IPS-NIHi7 (cell line): ENCODE data around the gene WDR62.

Experiments
- DNase-seq: peaks from one replicate; pipeline ENCODE4 v3.0.0; 2012; ENCODE audit warnings: mixed read lengths; ENCODE audit errors: extremely low spot score

The WDR62 gene

GRCh38 chr19:36054733-36055686 lies at the start of gene WDR62:
TSS of gene WDR62 (plus strand) at chr19:36054897. CDS start at chr19:36054972, 75 bp downstream.
- peak; percentile 99 for DNase-seq

GRCh38 chr19:36006955-36007354 lies 47.7 kb upstream of the WDR62 start:
- no peak for DNase-seq

DNA sequence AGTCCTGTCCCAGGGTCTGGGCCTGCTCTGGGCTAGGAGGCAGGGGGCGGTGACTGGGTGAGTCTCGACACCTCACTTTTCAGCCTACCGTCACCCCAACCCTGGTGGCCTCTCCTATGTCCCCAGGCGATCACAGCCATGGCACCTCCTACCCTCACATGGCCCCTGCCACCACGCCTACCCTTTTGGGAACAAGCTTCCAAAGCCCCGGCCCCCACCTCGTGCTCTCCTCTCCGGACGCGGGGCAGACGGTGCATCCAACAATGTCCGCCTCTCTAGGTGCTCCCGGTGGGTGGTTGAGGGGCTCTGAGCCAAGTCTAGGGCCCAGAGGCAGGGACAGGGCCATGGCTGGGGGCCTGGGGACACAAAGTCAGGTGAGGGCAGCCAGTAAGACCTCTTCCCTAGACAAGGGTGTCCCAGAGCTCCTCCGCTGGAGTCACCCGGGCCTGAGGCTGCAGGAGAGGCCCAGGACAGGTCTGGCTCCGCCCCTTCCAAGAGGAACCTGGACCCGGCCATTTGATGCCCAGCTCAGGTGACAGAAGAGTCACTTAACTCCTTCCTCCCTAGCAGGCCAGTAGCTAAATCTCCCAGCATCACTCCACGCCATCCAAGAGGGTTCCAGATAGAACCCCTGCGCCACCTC lies 46.2 kb upstream of the WDR62 start, which contains the start of gene SYNE4:
Gene SYNE4 (minus strand): TSS at position 478 of the 643 bp plus-strand sequence. CDS start 132 bp downstream, at position 346.
- DNase-seq: peak; percentile 89

GRCh38 chr19:36009220-36009619 lies 45.5 kb upstream of the WDR62 start:
- peak; percentile 70 for DNase-seq

DNA sequence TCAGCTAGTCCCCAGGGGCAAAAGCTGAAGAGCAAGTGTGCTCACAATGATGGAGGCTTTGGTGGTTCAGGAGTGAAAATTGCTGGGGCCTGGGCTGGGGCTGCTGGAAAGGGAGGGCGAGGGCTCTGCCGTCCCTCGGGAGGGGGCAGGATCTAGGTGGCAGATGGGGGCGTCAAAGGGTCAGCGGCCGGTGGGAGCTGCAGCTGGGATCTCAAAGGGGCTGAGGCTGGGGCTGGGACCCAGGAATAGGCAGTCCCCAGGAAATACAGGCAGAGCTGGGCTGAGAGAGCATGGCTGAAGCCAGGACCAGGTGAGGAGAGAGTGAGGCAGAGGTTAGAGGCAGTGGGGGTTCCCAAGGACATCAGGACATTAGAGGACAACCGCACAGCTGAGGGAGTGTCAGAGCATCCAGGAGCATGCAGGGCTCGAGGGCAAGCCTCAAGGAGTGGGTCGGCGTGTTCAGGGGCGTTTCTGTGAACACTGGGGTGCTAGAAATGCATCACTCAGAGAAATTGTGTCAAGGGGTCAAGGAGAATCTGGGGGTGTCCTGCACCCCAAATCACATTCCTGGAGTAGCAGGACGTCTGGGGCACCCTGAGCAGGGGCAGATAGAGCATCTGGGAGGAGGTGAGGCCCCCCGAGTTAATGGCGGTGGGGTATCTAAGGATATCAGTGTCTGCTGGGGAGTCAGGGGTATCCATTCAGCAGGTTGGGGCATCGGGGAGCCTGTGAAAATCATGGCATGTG lies 44.9 kb upstream of the WDR62 start:
- no peak for DNase-seq

- no peak for DNase-seq
Observed at GRCh38 chr19:36010402-36010801, 44.3 kb upstream of the WDR62 start.

DNA sequence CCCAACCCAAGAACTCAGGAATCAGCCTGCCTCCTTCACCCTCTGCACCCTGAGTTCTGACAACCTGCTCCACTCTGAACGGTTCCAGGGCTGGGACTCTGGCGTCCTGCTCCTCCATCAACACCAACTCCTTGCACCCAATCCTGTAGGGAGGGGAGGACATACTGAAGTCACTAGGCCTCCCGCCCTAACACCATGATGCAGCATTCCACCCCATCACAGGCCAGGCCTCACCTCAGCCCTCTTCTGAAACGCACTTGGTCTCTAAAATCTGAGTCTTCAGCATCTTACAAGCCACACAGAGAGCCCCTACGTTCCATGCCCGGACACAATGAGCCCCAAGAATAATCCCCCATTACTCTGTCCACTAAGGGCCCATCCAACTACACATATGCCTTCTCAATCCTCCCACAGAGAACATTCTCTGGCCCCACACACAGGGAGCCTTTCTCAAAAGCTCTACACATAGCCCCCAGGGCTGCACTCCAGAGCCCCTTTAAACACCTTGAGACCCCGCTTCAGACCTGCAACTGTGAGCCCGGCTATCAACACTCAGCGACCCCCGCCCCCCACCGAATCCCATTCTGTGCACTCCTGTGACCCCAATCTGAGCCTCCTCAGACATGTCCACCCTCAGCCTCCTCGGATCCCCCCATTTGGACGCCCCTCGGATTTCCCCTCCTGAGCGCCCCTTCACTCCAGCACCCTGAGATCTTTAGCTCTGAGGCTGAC lies 41.3 kb upstream of the WDR62 start:
- DNase-seq: no peak

- DNase-seq: peak; percentile 100
Observed at GRCh38 chr19:36014012-36014924, 40.4 kb upstream of the WDR62 start, which contains the start of gene ALKBH6. TSS of gene ALKBH6 (minus strand) at chr19:36014213. CDS start at chr19:36013397, 816 bp downstream.

DNA sequence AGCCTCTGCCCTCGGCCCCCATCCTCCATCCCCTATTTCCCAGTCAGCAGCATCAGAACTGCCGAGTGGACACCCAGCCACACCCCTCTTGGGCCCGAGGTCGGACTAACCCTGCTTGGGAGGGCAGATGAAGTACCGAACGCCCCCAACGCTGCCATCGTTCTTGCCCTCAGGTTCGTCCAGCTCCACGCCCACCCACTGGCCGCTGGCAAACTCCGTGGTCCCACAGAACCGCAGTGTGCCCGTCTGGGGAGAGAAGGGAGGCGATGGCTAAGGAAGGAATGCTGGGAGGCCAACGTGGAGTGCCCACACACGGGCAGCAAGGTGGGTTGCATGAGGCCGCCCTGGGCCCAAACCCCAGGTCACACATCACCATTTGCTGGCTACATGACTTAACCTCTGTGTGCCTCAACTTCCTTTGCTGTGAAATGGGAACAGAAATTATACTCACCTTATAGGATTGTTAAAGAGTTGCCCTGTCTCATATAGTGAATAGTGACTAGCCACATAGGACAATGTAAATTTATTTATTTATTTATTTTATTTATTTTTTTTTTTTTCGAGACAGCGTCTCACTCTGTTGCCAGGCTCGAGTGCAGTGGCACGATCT lies 35.5 kb upstream of the WDR62 start:
- no peak for DNase-seq

DNA sequence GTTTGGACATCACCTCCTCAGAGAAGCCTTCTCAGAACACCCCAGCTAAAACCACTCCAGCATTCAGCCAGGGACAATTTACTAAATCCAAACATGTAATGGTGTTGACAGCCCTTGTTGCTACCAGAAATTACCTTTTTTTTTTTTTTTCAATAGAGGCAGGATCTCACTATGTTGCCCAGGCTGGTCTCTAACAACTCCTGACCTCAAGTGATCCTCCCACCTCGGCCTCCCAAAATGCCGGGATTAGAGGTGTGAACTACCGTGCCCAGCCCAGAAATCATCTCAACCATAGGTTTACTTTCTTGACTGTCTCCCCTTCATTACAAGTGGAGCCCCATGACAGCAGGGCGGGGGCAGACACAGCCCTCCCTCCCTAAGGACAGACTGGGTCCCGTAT lies 31.3 kb upstream of the WDR62 start:
- no peak for DNase-seq

GRCh38 chr19:36025541-36025940 lies 29.2 kb upstream of the WDR62 start:
- no peak for DNase-seq

GRCh38 chr19:36026091-36026876 lies 28.4 kb upstream of the WDR62 start:
- no peak for DNase-seq

GRCh38 chr19:36027696-36028095 lies 27.0 kb upstream of the WDR62 start:
- no peak for DNase-seq

DNA sequence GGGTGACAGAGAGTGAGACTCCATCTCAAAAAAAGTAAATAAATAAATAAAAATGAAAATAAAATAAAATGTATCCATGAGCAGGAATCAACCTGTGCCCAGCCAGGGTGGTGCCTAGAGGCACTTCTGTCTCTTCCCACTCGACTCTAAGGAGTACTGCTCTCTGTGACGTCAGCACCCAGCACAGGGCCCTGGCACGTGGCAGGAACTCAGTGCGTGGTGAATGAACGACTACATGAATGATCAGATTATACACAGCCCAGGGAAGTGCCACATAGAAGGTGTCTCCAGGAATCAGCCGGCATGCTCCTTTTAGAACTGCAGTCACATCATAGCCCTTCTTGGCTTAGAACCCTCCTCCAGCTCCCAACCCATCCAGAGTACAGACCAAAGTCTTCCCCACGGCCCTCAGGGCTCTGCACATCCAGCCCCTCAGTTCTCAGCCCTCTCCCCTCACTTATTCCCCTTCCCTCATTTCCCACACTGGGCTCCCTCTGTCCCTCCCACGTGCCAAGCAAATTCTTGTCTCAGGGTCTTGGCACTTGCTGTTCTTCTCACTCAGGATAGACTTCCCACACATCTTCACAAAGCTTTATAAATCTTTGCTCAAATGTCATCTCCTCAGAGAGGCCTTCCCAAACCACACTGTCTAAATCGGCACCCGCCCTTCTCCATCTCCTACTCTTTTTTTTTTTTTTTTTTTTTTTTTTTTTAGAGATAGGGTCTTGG lies 26.2 kb upstream of the WDR62 start:
- no peak for DNase-seq

DNA sequence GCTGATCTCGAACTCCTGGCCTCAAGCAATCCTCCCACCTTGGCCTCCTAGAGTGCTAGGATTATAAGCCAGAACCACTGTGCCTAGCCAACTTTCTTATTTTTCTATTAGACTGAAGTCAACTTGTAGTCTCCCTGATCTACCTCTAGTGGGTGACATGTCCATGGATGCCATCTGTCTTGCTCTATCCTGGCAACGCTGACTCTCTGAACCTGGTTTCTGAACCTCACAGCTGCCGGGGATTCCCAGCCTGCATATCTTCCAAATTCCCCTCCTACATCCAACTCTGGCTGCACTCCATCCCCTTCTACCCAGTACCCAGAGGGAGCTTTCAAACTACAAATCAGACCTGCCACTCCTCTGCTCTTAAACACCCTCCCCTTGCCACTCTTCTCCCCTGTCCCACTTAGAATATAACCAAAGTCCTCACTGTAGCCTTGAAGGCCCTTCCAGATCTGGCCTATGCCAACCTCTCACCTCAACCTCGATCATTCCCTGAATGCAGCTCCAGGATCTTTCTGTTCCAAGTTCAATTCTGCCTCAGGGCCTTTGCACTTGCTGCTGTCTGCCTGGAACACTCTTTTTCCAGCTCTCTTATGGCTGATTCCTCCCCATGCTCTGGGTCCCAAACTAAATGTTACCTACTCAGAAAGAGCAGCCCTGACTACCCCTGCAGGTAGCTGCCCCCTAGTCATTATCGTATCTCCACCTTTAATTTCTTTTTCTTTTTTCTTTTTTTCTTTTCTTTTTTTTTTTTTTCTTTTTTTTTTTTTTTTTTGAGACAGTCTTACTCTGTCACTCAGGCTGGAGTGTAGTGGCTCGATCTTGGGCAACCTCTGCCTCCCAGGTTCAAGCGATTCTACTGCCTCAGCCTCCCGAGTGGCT lies 24.2 kb upstream of the WDR62 start:
- no peak for DNase-seq

DNA sequence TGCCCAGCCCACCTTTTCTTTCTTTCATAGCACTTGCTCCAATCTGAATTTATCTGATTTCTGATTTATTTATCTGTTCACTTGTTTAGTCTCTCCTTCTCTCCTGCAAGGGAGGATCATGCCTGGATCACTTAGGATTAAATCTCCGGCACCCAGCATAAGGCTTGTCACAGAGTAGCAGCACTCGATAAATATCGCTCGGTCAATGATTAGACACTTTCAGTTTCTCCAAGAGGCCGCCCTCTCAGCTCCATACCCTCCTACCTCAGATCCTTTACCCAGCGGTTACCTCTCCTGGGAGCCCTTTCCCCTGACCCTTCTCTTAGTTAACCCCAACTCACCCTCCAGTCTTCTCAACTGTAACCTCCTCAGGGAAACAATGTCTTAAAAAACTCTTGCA lies 23.4 kb upstream of the WDR62 start:
- DNase-seq: no peak
